Natural killer cell treated with Interleukin-12 subunit alpha and Interleukin-12 subunit beta and Interleukin-15 and Interleukin-18, amount 100 ng/mL, for 72 hours (primary cell): ENCODE data around the gene TNNT2. TPM values are rescaled to one million over a fixed set of nuclear protein-coding genes. Genes with fewer than 3 reads are reported as not detected.

Experiments used
- ATAC-seq, 2 donors: fragments of 150-1000 bp; cut with Tn5 transposase in 1 of 2; sonication (Bioruptor Pico), chemical (Tn5 transposase) in 1 of 2; 2 replicates each; pipeline ENCODE4 v1.10.0; 2021
- DNase-seq: peaks from one replicate; pipeline ENCODE4 v3.0.0; 2022; ENCODE audit warnings: low spot score
- H3K27ac Mint-ChIP-seq, 2 donors: 1 replicate in 1 of 2; 2 replicates in 1 of 2; pipeline ENCODE4 v1.8.0; 2022; ENCODE audit warnings: mixed read lengths in 2 of 2, mild to moderate bottlenecking in 1 of 2, moderate library complexity in 1 of 2
- H3K27me3 Mint-ChIP-seq, 2 donors: 1 replicate in 1 of 2; 2 replicates in 1 of 2; pipeline ENCODE4 v1.8.0; 2022; ENCODE audit warnings: mixed read lengths in 2 of 2
- H3K36me3 Mint-ChIP-seq: one replicate; pipeline ENCODE4 v1.8.0; 2022; ENCODE audit warnings: mixed read lengths
- H3K4me1 Mint-ChIP-seq, 2 donors: 1 replicate in 1 of 2; 2 replicates in 1 of 2; pipeline ENCODE4 v1.8.0; 2022; ENCODE audit warnings: low read depth in 2 of 2, mixed read lengths in 2 of 2, mild to moderate bottlenecking in 1 of 2
- H3K4me3 Mint-ChIP-seq: one replicate; pipeline ENCODE4 v1.8.0; 2022; ENCODE audit warnings: mixed read lengths
- H3K9me3 Mint-ChIP-seq: 2 replicates; pipeline ENCODE4 v1.8.0; 2022; ENCODE audit warnings: mixed read lengths
- total RNA-seq, 2 donors: library from RNA; stranded (reverse); gene quantifications; one replicate each; pipeline ENCODE4 v1.2.3, GENCODE V29; 2022

TNNT2 gene
- total RNA-seq, 2 donors from 2014 or later = not detected

GRCh38 chr1:201325678-201326060 lies 51.8 kb downstream of the TNNT2 start:
- DNase-seq = no peak
- Mint-ChIP-seq H3K4me3 (no peak overlapping the region), H3K27me3 (peaks cover 0 to 10% of the 10 kb centered on the region in 2 donors), H3K36me3 (no peaks in the 10 kb centered on the region), H3K4me1 (no peaks in the 10 kb centered on the region), H3K9me3 (no peaks in the 10 kb centered on the region), H3K27ac (no peak overlapping the region)
- no peak for ATAC-seq

GRCh38 chr1:201324821-201325677 lies 52.4 kb downstream of the TNNT2 start:
- peaks cover 0 to 10% of the 10 kb centered on the region in 2 donors for H3K27me3 Mint-ChIP-seq
- no peaks in the 10 kb centered on the region for H3K36me3 Mint-ChIP-seq
- DNase-seq (no peak), ATAC-seq (no peak)
- no peaks in the 10 kb centered on the region for H3K9me3 Mint-ChIP-seq
- no peak overlapping the region for H3K27ac Mint-ChIP-seq
- no peak overlapping the region for H3K4me3 Mint-ChIP-seq
- H3K4me1 Mint-ChIP-seq = no peaks in the 10 kb centered on the region

DNA sequence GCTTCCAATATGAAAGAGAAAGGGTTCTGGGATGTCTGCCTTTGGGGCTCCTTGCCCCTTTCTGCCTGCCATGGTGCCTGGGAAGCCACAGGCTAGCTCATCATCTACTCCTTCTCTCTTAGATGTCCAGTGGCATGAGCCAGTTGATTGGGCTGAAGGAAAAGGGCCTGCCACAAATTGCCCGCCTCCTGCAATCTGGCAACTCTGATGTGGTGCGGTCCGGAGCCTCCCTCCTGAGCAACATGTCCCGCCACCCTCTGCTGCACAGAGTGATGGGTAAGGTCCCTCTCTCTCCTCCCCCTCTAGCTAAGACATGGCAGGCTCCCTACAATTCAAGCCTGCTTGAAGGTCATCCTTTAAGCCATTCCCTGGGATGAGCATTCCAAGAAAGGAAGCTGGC lies 53.2 kb downstream of the TNNT2 start:
- ATAC-seq (no peak), DNase-seq (no peak)
- Mint-ChIP-seq H3K27ac (no peak overlapping the region), H3K9me3 (no peaks in the 10 kb centered on the region), H3K27me3 (peaks cover 0 to 10% of the 10 kb centered on the region in 2 donors), H3K4me3 (no peak overlapping the region), H3K36me3 (no peaks in the 10 kb centered on the region), H3K4me1 (no peaks in the 10 kb centered on the region)

DNA sequence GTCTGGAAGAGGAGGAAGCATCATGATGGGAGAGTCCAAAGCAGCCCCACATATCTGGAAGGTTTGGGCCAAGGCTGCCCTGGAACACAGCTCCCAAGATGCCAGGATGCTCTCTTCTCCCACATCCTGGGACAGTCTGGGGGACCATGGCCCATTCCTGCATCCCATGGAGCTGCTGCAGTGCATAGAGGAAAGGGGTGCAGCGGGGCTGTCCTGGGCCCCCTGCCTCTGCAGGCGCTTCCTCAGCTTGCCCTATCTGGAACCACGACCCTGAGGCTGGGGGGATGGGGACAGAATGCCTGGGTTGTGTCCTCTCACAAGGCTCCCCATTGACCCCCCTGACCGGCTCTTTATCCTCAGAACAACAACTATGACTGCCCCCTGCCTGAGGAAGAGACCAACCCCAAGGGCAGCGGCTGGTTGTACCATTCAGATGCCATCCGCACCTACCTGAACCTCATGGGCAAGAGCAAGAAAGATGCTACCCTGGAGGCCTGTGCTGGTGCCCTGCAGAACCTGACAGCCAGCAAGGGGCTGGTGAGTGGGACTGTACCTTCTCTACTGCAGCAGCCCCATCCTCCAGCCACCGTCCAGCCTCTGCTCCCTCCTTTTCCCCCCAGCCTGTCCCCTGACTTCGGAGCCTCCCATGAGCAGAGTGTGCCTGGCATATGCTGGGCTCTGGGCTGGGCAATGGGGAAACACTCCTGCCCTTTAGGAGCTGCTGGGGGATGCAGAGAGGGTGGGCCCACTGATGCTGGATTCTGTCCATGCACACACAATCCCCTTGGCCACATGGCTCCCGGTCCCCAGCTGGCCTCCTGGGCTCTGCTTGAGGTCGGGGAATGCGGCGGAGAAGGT lies 54.6 kb downstream of the TNNT2 start:
- no peak overlapping the region for H3K4me3 Mint-ChIP-seq
- H3K27ac Mint-ChIP-seq = no peak overlapping the region
- peaks cover 0 to 10% of the 10 kb centered on the region in 2 donors for H3K27me3 Mint-ChIP-seq
- no peaks in the 10 kb centered on the region for H3K4me1 Mint-ChIP-seq
- H3K9me3 Mint-ChIP-seq = no peaks in the 10 kb centered on the region
- no peaks in the 10 kb centered on the region for H3K36me3 Mint-ChIP-seq
- no peak for ATAC-seq
- DNase-seq = no peak

DNA sequence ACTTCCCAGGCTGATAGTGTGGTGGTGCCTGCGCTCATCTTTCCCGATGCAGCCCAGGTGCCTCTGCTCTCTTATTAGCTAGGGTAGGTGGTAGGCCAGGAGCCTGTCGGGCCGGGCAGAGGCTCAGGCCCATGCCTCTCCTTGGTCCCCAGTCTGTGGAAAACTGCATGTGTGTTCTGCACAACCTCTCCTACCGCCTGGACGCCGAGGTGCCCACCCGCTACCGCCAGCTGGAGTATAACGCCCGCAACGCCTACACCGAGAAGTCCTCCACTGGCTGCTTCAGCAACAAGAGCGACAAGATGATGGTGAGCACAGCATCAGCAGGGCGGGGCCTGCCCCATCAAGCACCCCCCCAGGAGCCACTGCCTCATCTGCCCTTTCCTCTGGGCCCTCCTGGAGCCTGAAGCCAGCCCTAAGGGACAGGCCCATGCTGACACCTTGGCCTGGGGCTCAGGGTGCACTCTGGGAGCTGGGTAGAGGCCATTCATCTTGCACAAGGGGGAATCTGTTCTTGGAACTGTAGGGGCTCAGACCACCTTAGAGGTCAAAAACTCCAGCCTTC lies 55.6 kb downstream of the TNNT2 start:
- Mint-ChIP-seq H3K4me1 (no peaks in the 10 kb centered on the region), H3K9me3 (no peaks in the 10 kb centered on the region), H3K27me3 (peaks cover 0 to 9% of the 10 kb centered on the region in 2 donors), H3K36me3 (no peaks in the 10 kb centered on the region), H3K4me3 (no peak overlapping the region), H3K27ac (no peak overlapping the region)
- no peak for DNase-seq
- no peak for ATAC-seq

- Mint-ChIP-seq H3K4me1 (no peaks in the 10 kb centered on the region), H3K9me3 (no peaks in the 10 kb centered on the region), H3K27ac (no peak overlapping the region), H3K36me3 (no peaks in the 10 kb centered on the region), H3K27me3 (peaks cover 4 to 9% of the 10 kb centered on the region in 2 donors), H3K4me3 (no peak overlapping the region)
- ATAC-seq (no peak), DNase-seq (peak; percentile 49)
Observed at GRCh38 chr1:201320168-201320788, 57.2 kb downstream of the TNNT2 start.

GRCh38 chr1:201319631-201320030 lies 57.8 kb downstream of the TNNT2 start:
- no peaks in the 10 kb centered on the region for H3K4me1 Mint-ChIP-seq
- H3K36me3 Mint-ChIP-seq = no peaks in the 10 kb centered on the region
- H3K4me3 Mint-ChIP-seq = no peak overlapping the region
- peaks cover 4 to 9% of the 10 kb centered on the region in 2 donors for H3K27me3 Mint-ChIP-seq
- DNase-seq (peak; percentile 15), ATAC-seq (no peak)
- H3K27ac Mint-ChIP-seq = no peak overlapping the region
- H3K9me3 Mint-ChIP-seq = no peaks in the 10 kb centered on the region

DNA sequence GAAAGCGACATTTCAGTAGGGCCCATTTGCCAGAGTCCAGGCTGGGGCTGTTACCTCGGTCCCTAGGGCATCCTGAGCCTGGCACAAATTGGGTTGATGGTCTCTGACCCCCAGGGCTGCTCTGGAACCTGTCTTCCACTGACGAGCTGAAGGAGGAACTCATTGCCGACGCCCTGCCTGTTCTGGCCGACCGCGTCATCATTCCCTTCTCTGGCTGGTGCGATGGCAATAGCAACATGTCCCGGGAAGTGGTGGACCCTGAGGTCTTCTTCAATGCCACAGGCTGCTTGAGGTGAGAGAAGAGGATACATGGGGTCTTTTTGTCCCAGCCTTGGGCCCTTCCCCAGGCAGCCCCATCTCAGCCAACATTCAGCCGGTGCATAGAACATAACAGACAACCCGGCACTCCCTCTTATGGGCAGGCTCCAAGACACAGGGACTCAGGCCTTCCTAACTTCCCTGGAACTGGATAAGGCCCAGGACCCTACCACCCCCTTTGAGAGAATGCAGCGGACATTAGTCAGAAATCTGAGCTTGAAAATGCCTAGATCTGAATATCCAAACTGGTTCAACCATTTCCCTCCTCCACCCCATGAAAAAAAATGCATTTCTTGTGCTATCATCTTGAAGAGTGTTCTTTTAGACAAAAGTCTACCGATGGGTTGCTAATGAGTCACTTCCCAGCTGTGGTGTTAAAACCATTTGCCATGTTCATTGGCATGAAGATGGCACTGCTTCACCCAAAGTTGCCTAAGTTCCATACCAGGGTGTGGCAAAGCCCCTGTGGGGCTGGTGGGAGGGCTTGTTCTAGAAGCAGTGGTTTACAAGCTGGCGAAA lies 58.8 kb downstream of the TNNT2 start:
- H3K4me1 Mint-ChIP-seq = no peaks in the 10 kb centered on the region
- H3K27ac Mint-ChIP-seq = no peak overlapping the region
- no peak for DNase-seq
- H3K9me3 Mint-ChIP-seq = no peaks in the 10 kb centered on the region
- no peak for ATAC-seq
- peaks cover 4 to 15% of the 10 kb centered on the region in 2 donors for H3K27me3 Mint-ChIP-seq
- no peak overlapping the region for H3K4me3 Mint-ChIP-seq
- H3K36me3 Mint-ChIP-seq = no peaks in the 10 kb centered on the region

DNA sequence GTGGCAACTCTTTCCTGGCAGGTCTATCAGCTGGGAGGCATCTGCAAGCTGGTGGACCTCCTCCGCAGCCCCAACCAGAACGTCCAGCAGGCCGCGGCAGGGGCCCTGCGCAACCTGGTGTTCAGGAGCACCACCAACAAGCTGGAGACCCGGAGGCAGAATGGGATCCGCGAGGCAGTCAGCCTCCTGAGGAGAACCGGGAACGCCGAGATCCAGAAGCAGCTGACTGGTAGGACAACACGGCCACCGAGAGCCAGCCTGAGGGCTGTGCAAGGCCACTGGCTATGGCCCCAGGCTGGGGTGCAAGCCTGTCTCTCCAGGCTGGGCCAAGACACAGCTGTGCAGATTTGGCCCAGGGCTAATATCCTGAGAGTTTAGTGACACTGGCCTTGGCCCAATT lies 59.9 kb downstream of the TNNT2 start:
- Mint-ChIP-seq H3K27ac (no peak overlapping the region), H3K9me3 (no peaks in the 10 kb centered on the region), H3K4me1 (no peaks in the 10 kb centered on the region), H3K27me3 (peaks cover 4 to 17% of the 10 kb centered on the region in 2 donors), H3K36me3 (no peaks in the 10 kb centered on the region), H3K4me3 (no peak overlapping the region)
- DNase-seq (no peak), ATAC-seq (no peak)

GRCh38 chr1:201316556-201316955 lies 60.9 kb downstream of the TNNT2 start:
- Mint-ChIP-seq H3K36me3 (no peaks in the 10 kb centered on the region), H3K9me3 (no peaks in the 10 kb centered on the region), H3K4me1 (no peaks in the 10 kb centered on the region), H3K4me3 (no peak overlapping the region), H3K27me3 (peaks cover 4 to 17% of the 10 kb centered on the region in 2 donors), H3K27ac (no peak overlapping the region)
- ATAC-seq = no peak
- no peak for DNase-seq

GRCh38 chr1:201313086-201313485 lies 64.4 kb downstream of the TNNT2 start:
- H3K36me3 Mint-ChIP-seq = no peaks in the 10 kb centered on the region
- ATAC-seq = no peak
- H3K4me1 Mint-ChIP-seq = peaks cover 0 to 2% of the 10 kb centered on the region in 2 donors
- H3K4me3 Mint-ChIP-seq = no peak overlapping the region
- no peaks in the 10 kb centered on the region for H3K9me3 Mint-ChIP-seq
- H3K27me3 Mint-ChIP-seq = peaks cover 14 to 24% of the 10 kb centered on the region in 2 donors
- no peak for DNase-seq
- H3K27ac Mint-ChIP-seq = no peak overlapping the region

GRCh38 chr1:201312298-201312697 lies 65.2 kb downstream of the TNNT2 start:
- H3K9me3 Mint-ChIP-seq = no peaks in the 10 kb centered on the region
- no peak for DNase-seq
- ATAC-seq = no peak
- H3K36me3 Mint-ChIP-seq = no peaks in the 10 kb centered on the region
- H3K27me3 Mint-ChIP-seq = peaks cover 14 to 24% of the 10 kb centered on the region in 2 donors
- H3K27ac Mint-ChIP-seq = no peak overlapping the region
- H3K4me3 Mint-ChIP-seq = no peak overlapping the region
- peaks cover 0 to 2% of the 10 kb centered on the region in 2 donors for H3K4me1 Mint-ChIP-seq
